ENCODE data around the gene STOML2. TPM values are rescaled to one million over a fixed set of nuclear protein-coding genes. Genes with fewer than 3 reads are reported as not detected.

The STOML2 gene
- total RNA-seq, 2 donors from 2014 or later: 100 to 114 TPM

GRCh38 chr9:35104586-35104985, 1.7 kb upstream of the STOML2 start:
- no peaks in the 10 kb centered on the region for H3K9me3 ChIP-seq
- no peak overlapping the region for H3K27ac ChIP-seq
- intact Hi-C loops (cut with DNase I): no loop called here
- H3K4me3 ChIP-seq: no peak overlapping the region
- no peak for DNase-seq (ENCODE audit: low spot score)
- H3K4me1 ChIP-seq (replicated peaks): no peaks in the 10 kb centered on the region
- 92% methylated on average over 4 of the region's 4 CpGs for WGBS
- peaks cover 20 to 28% of the 10 kb centered on the region in 2 donors for H3K36me3 ChIP-seq
- TF ChIP-seq POLR2AphosphoS5 (IDR thresholded peaks at IDR 0.05) (no peak), POLR2A (IDR thresholded peaks at IDR 0.05) (no peak), CTCF (IDR thresholded peaks at IDR 0.05) (no peak)
- no peaks in the 10 kb centered on the region for H3K27me3 ChIP-seq (replicated peaks; ENCODE audit: insufficient read depth)

- WGBS: 41% methylated on average over 5 of the region's 5 CpGs
- peak overlapping the region; percentile 49 to 54 for H3K4me3 ChIP-seq
- no peaks in the 10 kb centered on the region for H3K9me3 ChIP-seq
- H3K4me1 ChIP-seq (replicated peaks): no peaks in the 10 kb centered on the region
- intact Hi-C loops (cut with DNase I): no loop called here
- no peaks in the 10 kb centered on the region for H3K27me3 ChIP-seq (replicated peaks; ENCODE audit: insufficient read depth)
- DNase-seq (ENCODE audit: low spot score): no peak
- peaks cover 20 to 28% of the 10 kb centered on the region in 2 donors for H3K36me3 ChIP-seq
- peak overlapping the region; percentile 76 to 79 for H3K27ac ChIP-seq
- TF ChIP-seq CTCF (IDR thresholded peaks at IDR 0.05): no peak
- TF ChIP-seq POLR2A (IDR thresholded peaks at IDR 0.05): no peak
These were observed 795 bp upstream of the STOML2 start for GRCh38 chr9:35103660-35104191.

- H3K27ac ChIP-seq: peak overlapping the region; percentile 76 to 79
- no peaks in the 10 kb centered on the region for H3K27me3 ChIP-seq (replicated peaks; ENCODE audit: insufficient read depth)
- intact Hi-C loops (cut with DNase I): no loop called here
- no peaks in the 10 kb centered on the region for H3K9me3 ChIP-seq
- H3K4me1 ChIP-seq (replicated peaks): no peaks in the 10 kb centered on the region
- peak overlapping the region; percentile 49 to 54 for H3K4me3 ChIP-seq
- TF ChIP-seq POLR2A (IDR thresholded peaks at IDR 0.05): no peak
- no peak for TF ChIP-seq CTCF (IDR thresholded peaks at IDR 0.05)
- TF ChIP-seq POLR2AphosphoS5 (IDR thresholded peaks at IDR 0.05): no peak
- no peak for DNase-seq (ENCODE audit: low spot score)
- H3K36me3 ChIP-seq: peaks cover 13 to 20% of the 10 kb centered on the region in 2 donors
- 1% methylated on average over 10 of the region's 10 CpGs for WGBS
These were observed 514 bp downstream of the STOML2 start for GRCh38 chr9:35102465-35102768.

- H3K4me1 ChIP-seq (replicated peaks): peaks cover 4% of the 10 kb centered on the region
- no peak overlapping the region for H3K27ac ChIP-seq
- WGBS: 93% methylated on average over 3 of the region's 3 CpGs
- intact Hi-C loops (cut with DNase I): loop anchor here (5.0 kb wide), 1 partner anchor 195 kb away; no protein-coding TSS in a partner anchor
- no peaks in the 10 kb centered on the region for H3K27me3 ChIP-seq (replicated peaks; ENCODE audit: insufficient read depth)
- DNase-seq (ENCODE audit: low spot score): no peak
- no peak overlapping the region for H3K4me3 ChIP-seq
- no peaks in the 10 kb centered on the region for H3K36me3 ChIP-seq
- TF ChIP-seq POLR2AphosphoS5 (IDR thresholded peaks at IDR 0.05) (no peak), POLR2A (IDR thresholded peaks at IDR 0.05) (no peak), CTCF (IDR thresholded peaks at IDR 0.05) (no peak)
- no peaks in the 10 kb centered on the region for H3K9me3 ChIP-seq
These were observed 5.4 kb downstream of the STOML2 start for GRCh38 chr9:35097573-35097972.
